ENCODE measurements around the gene TRPM4.

The TRPM4 gene

DNA sequence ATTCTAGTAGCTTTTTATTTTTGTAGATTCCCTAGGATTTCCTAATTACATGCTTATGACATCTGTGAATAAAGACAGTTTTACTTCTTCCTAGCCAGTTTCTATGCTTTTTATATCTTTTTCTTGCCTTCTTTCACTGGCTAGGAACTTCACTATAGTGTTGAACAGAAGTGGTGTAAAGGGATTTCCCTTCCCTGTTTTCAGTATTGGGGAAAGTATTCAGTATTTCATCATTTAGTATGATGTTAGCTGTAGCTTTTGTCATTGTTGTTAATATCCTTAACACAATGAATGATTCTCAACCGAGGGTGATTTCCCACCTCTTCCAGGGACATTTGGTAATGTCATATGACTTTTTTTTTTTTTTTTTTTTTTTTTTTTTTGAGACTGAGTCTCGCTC is 90.1 kb downstream of the TRPM4 start:
- H3K27ac ChIP-seq, result no peak overlapping the region
- TF ChIP-seq, protein P1, sequence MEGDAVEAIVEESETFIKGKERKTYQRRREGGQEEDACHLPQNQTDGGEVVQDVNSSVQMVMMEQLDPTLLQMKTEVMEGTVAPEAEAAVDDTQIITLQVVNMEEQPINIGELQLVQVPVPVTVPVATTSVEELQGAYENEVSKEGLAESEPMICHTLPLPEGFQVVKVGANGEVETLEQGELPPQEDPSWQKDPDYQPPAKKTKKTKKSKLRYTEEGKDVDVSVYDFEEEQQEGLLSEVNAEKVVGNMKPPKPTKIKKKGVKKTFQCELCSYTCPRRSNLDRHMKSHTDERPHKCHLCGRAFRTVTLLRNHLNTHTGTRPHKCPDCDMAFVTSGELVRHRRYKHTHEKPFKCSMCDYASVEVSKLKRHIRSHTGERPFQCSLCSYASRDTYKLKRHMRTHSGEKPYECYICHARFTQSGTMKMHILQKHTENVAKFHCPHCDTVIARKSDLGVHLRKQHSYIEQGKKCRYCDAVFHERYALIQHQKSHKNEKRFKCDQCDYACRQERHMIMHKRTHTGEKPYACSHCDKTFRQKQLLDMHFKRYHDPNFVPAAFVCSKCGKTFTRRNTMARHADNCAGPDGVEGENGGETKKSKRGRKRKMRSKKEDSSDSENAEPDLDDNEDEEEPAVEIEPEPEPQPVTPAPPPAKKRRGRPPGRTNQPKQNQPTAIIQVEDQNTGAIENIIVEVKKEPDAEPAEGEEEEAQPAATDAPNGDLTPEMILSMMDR (IDR thresholded peaks at IDR 0.05), result no peak
- no peak for TF ChIP-seq ZFX (IDR thresholded peaks at IDR 0.05; ENCODE audit: borderline replicate concordance)

GRCh38 chr19:49249933-49250332 is 92.3 kb downstream of the TRPM4 start:
- no peak for TF ChIP-seq ZFX (IDR thresholded peaks at IDR 0.05; ENCODE audit: borderline replicate concordance)
- TF ChIP-seq, protein P1 (IDR thresholded peaks at IDR 0.05), result no peak
- no peak overlapping the region for H3K27ac ChIP-seq

- TF ChIP-seq, protein P1 (IDR thresholded peaks at IDR 0.05), result no peak
- TF ChIP-seq ZFX (IDR thresholded peaks at IDR 0.05; ENCODE audit: borderline replicate concordance), result no peak
- no peak overlapping the region for H3K27ac ChIP-seq
These were observed 98.1 kb downstream of the TRPM4 start for GRCh38 chr19:49255674-49256073.

DNA sequence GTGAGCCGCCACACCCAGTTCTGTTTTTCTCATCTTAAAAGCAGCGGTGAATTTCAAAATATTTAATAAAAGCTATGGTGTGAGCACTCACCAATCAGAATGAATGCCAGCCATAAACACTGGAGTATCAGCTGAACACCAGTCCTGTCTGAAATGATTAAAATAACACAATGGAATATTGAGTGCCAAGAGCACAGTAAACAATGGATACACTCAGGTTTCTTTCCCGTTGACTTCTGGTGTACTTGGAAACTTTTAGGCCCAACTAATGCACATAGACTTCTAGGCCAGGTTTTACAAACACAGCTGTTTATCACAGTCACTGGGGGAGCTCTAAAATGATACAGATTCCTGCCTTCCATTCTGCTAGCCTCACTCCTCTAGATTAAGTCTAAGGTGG is 99.1 kb downstream of the TRPM4 start:
- TF ChIP-seq ZFX (IDR thresholded peaks at IDR 0.05; ENCODE audit: borderline replicate concordance), result no peak
- TF ChIP-seq, protein P1 (IDR thresholded peaks at IDR 0.05), result no peak
- no peak overlapping the region for H3K27ac ChIP-seq

Data from 22Rv1 (cell line).